IMR-90 (cell line): ENCODE results near the gene RPS25. TPM values are rescaled to one million over a fixed set of nuclear protein-coding genes. Genes with fewer than 3 reads are reported as not detected.

ENCODE experiments used
- ATAC-seq: fragments of 200-7000 bp; cut with Tn5 transposase; 2 replicates; pipeline ENCODE4 v1.9.1; 2020; ENCODE audit warnings: low read depth, mild to moderate bottlenecking, moderate library complexity
- BruUV-seq: library from RNA; stranded (reverse); fragments of 400-500 nt; replicated peaks from 2 replicates; lab custom pipeline; 2021; lab: Mats Ljungman, UMichigan
- CTCF ChIA-PET: fragments of 300-600 bp; formaldehyde crosslinking; extraction: SDS; loops from one replicate; lab custom pipeline; 2021; ENCODE audit warnings: antibody characterized with exemption; lab: Yijun Ruan, JAX
- POLR2A ChIA-PET: fragments of 300-600 bp; sonication (Branson Sonifier 250); formaldehyde crosslinking; loops from one replicate; lab custom pipeline; 2022; ENCODE audit warnings: antibody characterized with exemption; ENCODE audit not compliant: unreplicated experiment; lab: Charles Lee
- DNase-seq: peaks from one replicate; pipeline ENCODE4 v3.0.0; 2013
- H2AFZ ChIP-seq: replicated peaks from 2 replicates; pipeline ENCODE3; 2013; ENCODE audit warnings: low read length, mild to moderate bottlenecking; ENCODE audit not compliant: poor library complexity
- H2AK5ac ChIP-seq: 2 replicates; pipeline ENCODE4 v1.6.1; 2013; ENCODE audit warnings: low read depth, low read length, inconsistent platforms
- H2AK9ac ChIP-seq: replicated peaks from 2 replicates; pipeline ENCODE3; 2013; ENCODE audit warnings: mild to moderate bottlenecking, low read depth, low read length, moderate library complexity; ENCODE audit not compliant: poor library complexity
- H2BK120ac ChIP-seq: 2 replicates; pipeline ENCODE4 v1.6.1; 2013; ENCODE audit warnings: low read depth, low read length, inconsistent platforms
- H2BK15ac ChIP-seq: 3 replicates; pipeline ENCODE4 v1.6.1; 2013; ENCODE audit warnings: low read depth, low read length, inconsistent platforms
- H2BK20ac ChIP-seq: 2 replicates; pipeline ENCODE4 v1.6.1; 2013; ENCODE audit warnings: low read depth, mild to moderate bottlenecking, inconsistent platforms, low read length, moderate library complexity
- H2BK5ac ChIP-seq: 2 replicates; pipeline ENCODE4 v1.6.1; 2013; ENCODE audit warnings: mild to moderate bottlenecking, low read depth, low read length, inconsistent platforms; ENCODE audit not compliant: poor library complexity, severe bottlenecking
- H3K14ac ChIP-seq: replicated peaks from 2 replicates; pipeline ENCODE4 v1.6.1; 2013; ENCODE audit warnings: low read depth, low read length, inconsistent platforms
- H3K18ac ChIP-seq: 2 replicates; pipeline ENCODE4 v1.6.1; 2013; ENCODE audit warnings: low read depth, low read length, control low read depth
- H3K23ac ChIP-seq: 2 replicates; pipeline ENCODE4 v1.6.1; 2013; ENCODE audit warnings: low read depth, low read length, inconsistent platforms
- H3K27ac ChIP-seq: 2 replicates; pipeline ENCODE4 v1.5.1; 2013; ENCODE audit warnings: mild to moderate bottlenecking, control low read depth, low read length; ENCODE audit not compliant: insufficient read depth
- H3K27me3 ChIP-seq: 2 replicates; pipeline ENCODE4 v1.6.1; 2013; ENCODE audit warnings: low read length; ENCODE audit not compliant: control insufficient read depth, insufficient read depth
- H3K36me3 ChIP-seq: 2 replicates; pipeline ENCODE4 v1.6.1; 2013; ENCODE audit warnings: low read length, mixed read lengths; ENCODE audit not compliant: control insufficient read depth, insufficient read depth
- H3K4ac ChIP-seq: 2 replicates; pipeline ENCODE4 v1.6.1; 2013; ENCODE audit warnings: low read depth, low read length, inconsistent platforms
- H3K4me1 ChIP-seq: 2 replicates; pipeline ENCODE4 v1.6.1; 2013; ENCODE audit warnings: low read length, mixed read lengths; ENCODE audit not compliant: control insufficient read depth, insufficient read depth
- H3K4me2 ChIP-seq: 2 replicates; pipeline ENCODE4 v1.6.1; 2013; ENCODE audit warnings: low read depth, mild to moderate bottlenecking, control low read depth, low read length, moderate library complexity
- H3K4me3 ChIP-seq: 2 replicates; pipeline ENCODE4 v1.5.1; 2013; ENCODE audit warnings: low read depth, mild to moderate bottlenecking, control low read depth, low read length, moderate library complexity; ENCODE audit not compliant: insufficient read depth
- H3K56ac ChIP-seq: 2 replicates; pipeline ENCODE4 v1.6.1; 2013; ENCODE audit warnings: low read length, inconsistent platforms; ENCODE audit not compliant: insufficient read depth; ENCODE audit errors: extremely low read depth
- H3K79me1 ChIP-seq, 2 experiments: 2 replicates each; pipeline ENCODE4 v1.6.1; 2013; ENCODE audit warnings: low read length in 2 of 2, inconsistent platforms in 1 of 2, low read depth in 1 of 2
- H3K9ac ChIP-seq: 2 replicates; pipeline ENCODE4 v1.6.1; 2013; ENCODE audit warnings: low read depth, low read length, control low read depth
- H3K9me1 ChIP-seq: 2 replicates; pipeline ENCODE4 v1.6.1; 2013; ENCODE audit warnings: low read length, inconsistent platforms; ENCODE audit not compliant: insufficient read depth
- H3K9me3 ChIP-seq: 2 replicates; pipeline ENCODE4 v1.6.1; 2013; ENCODE audit warnings: low read length; ENCODE audit not compliant: control insufficient read depth, insufficient read depth
- H4K20me1 ChIP-seq: 2 replicates; pipeline ENCODE4 v1.6.1; 2013; ENCODE audit warnings: low read length, inconsistent platforms; ENCODE audit not compliant: insufficient read depth
- H4K5ac ChIP-seq: 2 replicates; pipeline ENCODE4 v1.6.1; 2013; ENCODE audit warnings: mild to moderate bottlenecking, low read depth, low read length, control low read depth
- H4K8ac ChIP-seq, 2 experiments: 2 replicates each; pipeline ENCODE4 v1.6.1; 2013; ENCODE audit warnings: low read depth in 2 of 2, low read length in 2 of 2, control low read depth in 1 of 2, inconsistent platforms in 1 of 2
- H4K91ac ChIP-seq: 2 replicates; pipeline ENCODE4 v1.6.1; 2013; ENCODE audit warnings: low read depth, low read length, inconsistent platforms; ENCODE audit not compliant: insufficient read depth
- CEBPB ChIP-seq: IDR thresholded peaks from 2 replicates; pipeline ENCODE4 v1.6.1; 2012; ENCODE audit warnings: low read depth, low read length, improper control_type of control experiment
- CHD1 ChIP-seq: IDR thresholded peaks from 2 replicates; pipeline ENCODE4 v1.6.1; 2012; ENCODE audit warnings: low read depth, low read length, improper control_type of control experiment
- CTCF ChIP-seq: conservative IDR thresholded peaks from 2 replicates; pipeline ENCODE4 v1.5.1; 2012; ENCODE audit warnings: mild to moderate bottlenecking, low read depth, low read length, improper control_type of control experiment
- ELK1 ChIP-seq: fragments of 150-350 bp; IDR thresholded peaks from 2 replicates; pipeline ENCODE4 v1.6.1; 2016; ENCODE audit warnings: low read depth, mild to moderate bottlenecking, low read length, moderate library complexity, borderline replicate concordance
- FOS ChIP-seq: fragments of 150-350 bp; IDR thresholded peaks from 2 replicates; pipeline ENCODE4 v1.6.1; 2016; ENCODE audit warnings: low read depth, low read length
- MAFK ChIP-seq: IDR thresholded peaks from 2 replicates; pipeline ENCODE4 v1.6.1; 2012; ENCODE audit warnings: low read depth, low read length, improper control_type of control experiment
- MXI1 ChIP-seq: IDR thresholded peaks from 2 replicates; pipeline ENCODE4 v1.6.1; 2012; ENCODE audit warnings: low read depth, mild to moderate bottlenecking, low read length, moderate library complexity, borderline replicate concordance
- POLR2A ChIP-seq: IDR thresholded peaks from 2 replicates; pipeline ENCODE4 v1.6.1; 2012; ENCODE audit warnings: mild to moderate bottlenecking, low read depth, low read length
- RAD21 ChIP-seq: IDR thresholded peaks from 2 replicates; pipeline ENCODE4 v1.6.1; 2012; ENCODE audit warnings: low read length, improper control_type of control experiment
- RCOR1 ChIP-seq: IDR thresholded peaks from 2 replicates; pipeline ENCODE4 v1.6.1; 2012; ENCODE audit warnings: mild to moderate bottlenecking, low read length, improper control_type of control experiment; ENCODE audit not compliant: insufficient replicate concordance
- RFX5 ChIP-seq: IDR thresholded peaks from 2 replicates; pipeline ENCODE4 v1.8.0; 2012; ENCODE audit warnings: low read depth, mild to moderate bottlenecking, low read length, moderate library complexity
- SMC3 ChIP-seq: fragments of 150-350 bp; IDR thresholded peaks from 2 replicates; pipeline ENCODE4 v1.6.1; 2016; ENCODE audit warnings: low read depth, mild to moderate bottlenecking, antibody characterized with exemption, low read length, moderate library complexity
- USF2 ChIP-seq: fragments of 150-350 bp; IDR thresholded peaks from 2 replicates; pipeline ENCODE4 v1.6.1; 2017; ENCODE audit warnings: mild to moderate bottlenecking, antibody characterized with exemption, low read length, low read depth
- WGBS, 2 experiments: methylation state at CpG; one replicate each; pipeline versions ENCODE4 v1.1.5 to v1.1.7; 2013; ENCODE audit warnings: missing lambda C conversion rate in 2 of 2; ENCODE audit not compliant: insufficient read length in 1 of 2; ENCODE audit errors: extremely low coverage in 2 of 2; 5-methylcytosine and 5-hydroxymethylcytosine counted together
- dilution Hi-C: fragments of 300-500 bp; cut with HindIII; formaldehyde crosslinking; loops from one replicate; pipeline ENCODE4 v1.14.3; 2018; ENCODE audit warnings: low sequenced_read_pairs; ENCODE audit not compliant: unreplicated experiment
- in situ Hi-C: fragments of 300-500 bp; cut with MboI; formaldehyde crosslinking; loops from 3 replicates; pipeline ENCODE4 v1.14.3; 2019; ENCODE audit warnings: low sequenced_read_pairs, inconsistent platforms, mixed read lengths
- intact Hi-C: fragments of 100-400 bp; cut with micrococcal nuclease; formaldehyde crosslinking; loops from 2 replicates; pipeline ENCODE4 v1.10.0; 2022
- polyA plus RNA-seq, 3 experiments: library from polyadenylated mRNA; depleted of rRNA; stranded (reverse); fragments of >200 nt; gene quantifications; 2 replicates each; pipeline ENCODE4 v1.2.3, GENCODE V29; 2012; ENCODE audit warnings: low replicate concordance in 1 of 3
- total RNA-seq: library from RNA; depleted of rRNA; stranded (reverse); fragments of >200 nt; gene quantifications from 2 replicates; pipeline ENCODE4 v1.2.3, GENCODE V29; 2012

Gene RPS25
- total and polyA plus RNA-seq, 2 of the 4 experiments (the other 2 are of a cell fraction) = 727 to 905 TPM

GRCh38 chr11:118984825-118985224, 33.3 kb downstream of the RPS25 start:
- in situ Hi-C loops = no loop called here
- dilution Hi-C loops = no loop called here
- DNase-seq (no peak), ATAC-seq (no peak)
- Histone ChIP-seq H3K4ac (no peak overlapping the region), H2BK120ac (no peak overlapping the region), H2AK5ac (no peak overlapping the region), H3K4me1 (no peaks in the 10 kb centered on the region), H3K9me3 (no peaks in the 10 kb centered on the region), H3K23ac (no peak overlapping the region), H3K14ac (no peak overlapping the region), H3K36me3 (no peaks in the 10 kb centered on the region), H2AFZ (peak overlapping the region; percentile 63), H2AK9ac (no peak overlapping the region), H2BK5ac (no peak overlapping the region), H3K9ac (no peak overlapping the region), H3K9me1 (no peaks in the 10 kb centered on the region; the same call in 1 of the 2 replicates), H2BK20ac (no peak overlapping the region), H4K20me1 (no peaks in the 10 kb centered on the region), H3K18ac (no peak overlapping the region), H4K91ac (no peak overlapping the region), H3K79me1 (no peaks in the 10 kb centered on the region), H3K4me2 (no peak overlapping the region), H4K8ac (no peak overlapping the region), H3K56ac (no peak overlapping the region), H2BK15ac (no peak overlapping the region), H3K27ac (no peak overlapping the region), H4K5ac (no peak overlapping the region), H3K27me3 (peaks cover 11% of the 10 kb centered on the region; the same call in 1 of the 2 replicates), H3K4me3 (no peak overlapping the region)
- intact Hi-C loops = no loop called here
- TF ChIP-seq CHD1 (no peak), MAFK (no peak), ELK1 (no peak), RCOR1 (no peak), CTCF (no peak), CEBPB (no peak), SMC3 (no peak), USF2 (no peak), FOS (no peak), MXI1 (no peak), RAD21 (no peak), RFX5 (no peak), POLR2A (no peak)
- no TSS peak for BruUV-seq
- ChIA-PET CTCF (no interaction called here), POLR2A (no interaction called here)
- WGBS, 2 experiments = no CpG with 5 or more reads among the region's 2 CpGs
